Astrocyte (in vitro differentiated cells and primary cell): Measurements from ENCODE around the gene COA4.

ENCODE experiments used
- EZH2 ChIP-seq: IDR thresholded peaks from 2 replicates; pipeline ENCODE4 v1.6.1; 2012; ENCODE audit warnings: mild to moderate bottlenecking, low read length, inconsistent platforms; ENCODE audit not compliant: insufficient read depth
- TF ChIP-seq, protein P1 (sequence below): IDR thresholded peaks from 2 replicates; pipeline ENCODE4 v1.5.1; 2011; ENCODE audit warnings: low read depth, mild to moderate bottlenecking, inconsistent platforms, low read length, moderate library complexity; ENCODE audit not compliant: insufficient read depth

- no peak for TF ChIP-seq EZH2
- TF ChIP-seq, protein P1, sequence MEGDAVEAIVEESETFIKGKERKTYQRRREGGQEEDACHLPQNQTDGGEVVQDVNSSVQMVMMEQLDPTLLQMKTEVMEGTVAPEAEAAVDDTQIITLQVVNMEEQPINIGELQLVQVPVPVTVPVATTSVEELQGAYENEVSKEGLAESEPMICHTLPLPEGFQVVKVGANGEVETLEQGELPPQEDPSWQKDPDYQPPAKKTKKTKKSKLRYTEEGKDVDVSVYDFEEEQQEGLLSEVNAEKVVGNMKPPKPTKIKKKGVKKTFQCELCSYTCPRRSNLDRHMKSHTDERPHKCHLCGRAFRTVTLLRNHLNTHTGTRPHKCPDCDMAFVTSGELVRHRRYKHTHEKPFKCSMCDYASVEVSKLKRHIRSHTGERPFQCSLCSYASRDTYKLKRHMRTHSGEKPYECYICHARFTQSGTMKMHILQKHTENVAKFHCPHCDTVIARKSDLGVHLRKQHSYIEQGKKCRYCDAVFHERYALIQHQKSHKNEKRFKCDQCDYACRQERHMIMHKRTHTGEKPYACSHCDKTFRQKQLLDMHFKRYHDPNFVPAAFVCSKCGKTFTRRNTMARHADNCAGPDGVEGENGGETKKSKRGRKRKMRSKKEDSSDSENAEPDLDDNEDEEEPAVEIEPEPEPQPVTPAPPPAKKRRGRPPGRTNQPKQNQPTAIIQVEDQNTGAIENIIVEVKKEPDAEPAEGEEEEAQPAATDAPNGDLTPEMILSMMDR: no peak
Measured at GRCh38 chr11:73852049-73852448, 24.6 kb downstream of the COA4 start.
